ENCODE data around the gene VARS2. TPM values are rescaled to one million over a fixed set of nuclear protein-coding genes. Genes with fewer than 3 reads are reported as not detected.
"Not testable (repeated sequence)": the region's sequence is repeated elsewhere in the genome, so short reads cannot be mapped to it uniquely, and the experiment has no call there.

VARS2 gene
- total RNA-seq (10 to 100 TPM; 34.0 to 40.3 TPM), polyA plus RNA-seq (ENCODE audit: insufficient read length in 6 of 6) (10 to 100 TPM; 42.3 to 54.3 (median 46.9) TPM)
- long read RNA-seq, donor 1 = 0 reads
- long read RNA-seq, donor 2, partial matches to known transcripts = 14 of 48 reads
- long read RNA-seq, donor 2, other reads (novel, unspliced or antisense) = 34 of 48 reads
- long read RNA-seq, donor 3, partial matches to known transcripts = 0 of 1 reads
- long read RNA-seq, donor 3, other reads (novel, unspliced or antisense) = 0 of 1 reads
- long read RNA-seq, donor 4, partial matches to known transcripts = 3 of 4 reads
- long read RNA-seq, donor 4, other reads (novel, unspliced or antisense) = 0 of 4 reads
- long read RNA-seq, donor 5, full-length matches to known transcripts = 2 of 7 reads
- long read RNA-seq, donor 5, partial matches to known transcripts = 5 of 7 reads
- long read RNA-seq, donor 5, other reads (novel, unspliced or antisense) = 0 of 7 reads
- long read RNA-seq, donor 6, partial matches to known transcripts = 0 of 2 reads
- long read RNA-seq, donor 6, other reads (novel, unspliced or antisense) = 0 of 2 reads
- long read RNA-seq, donor 7, full-length matches to known transcripts = 1 of 1 reads
- long read RNA-seq, donor 7, partial matches to known transcripts = 0 of 1 reads
- long read RNA-seq, donor 7, other reads (novel, unspliced or antisense) = 0 of 1 reads
- long read RNA-seq, donor 8 = 0 reads
- long read RNA-seq, donor 9 = 0 reads
- long read RNA-seq, donor 10, partial matches to known transcripts = 2 of 2 reads
- long read RNA-seq, donor 10, other reads (novel, unspliced or antisense) = 0 of 2 reads
- long read RNA-seq, donor 11, full-length matches to known transcripts = 2 of 15 reads
- long read RNA-seq, donor 11, partial matches to known transcripts = 13 of 15 reads
- long read RNA-seq, donor 11, other reads (novel, unspliced or antisense) = 0 of 15 reads
- long read RNA-seq, donor 12 = 0 reads

GRCh38 chr6:30914076-30914853 lies at the start of gene VARS2:
Gene VARS2, plus strand, starts transcription at chr6:30914238. Its CDS starts 599 bp downstream, at chr6:30914837.
- intact Hi-C loops (cut with DNase I) = loop anchor here in 1 of 2 donors (10.0 kb wide), 1 partner anchor 161 kb away; no protein-coding TSS in a partner anchor

GRCh38 chr6:30864325-30864724 lies 49.7 kb upstream of the VARS2 start:
- no peak for DNase-seq
- Histone ChIP-seq H3K27ac (no peak overlapping the region), H3K9me3 (peaks cover 0 to 20% of the 10 kb centered on the region in 2 donors), H3K36me3 (no peaks in the 10 kb centered on the region), H3K4me1 (no peaks in the 10 kb centered on the region), H3K27me3 (no peaks in the 10 kb centered on the region), H3K4me3 (no peak overlapping the region)
- no peak for TF ChIP-seq CTCF (IDR thresholded peaks at IDR 0.05)
- ATAC-seq = no peak
- intact Hi-C loops (cut with DNase I) = no loop called here

More at GRCh38 chr6:30914076-30914853, at the start of gene VARS2:
- no peaks in the 10 kb centered on the region for H3K27me3 ChIP-seq
- TF ChIP-seq CTCF (IDR thresholded peaks at IDR 0.05) = peak; percentile 14 to 39
- H3K4me3 ChIP-seq = peak within 1 kb of the TSS; percentile 60 to 62
- DNase-seq (peak; percentile 92 to 97 (median 96)), ATAC-seq (peak; percentile 92)
- peaks cover 0 to 43% of the 10 kb centered on the region in 2 donors for H3K36me3 ChIP-seq
- peak within 1 kb of the TSS; percentile 82 to 93 for H3K27ac ChIP-seq
- H3K9me3 ChIP-seq = no peaks in the 10 kb centered on the region
- peaks cover 21 to 35% of the 10 kb centered on the region in 2 donors for H3K4me1 ChIP-seq

- H3K27me3 ChIP-seq; DNase-seq; H3K4me3 ChIP-seq; H3K36me3 ChIP-seq; ATAC-seq; intact Hi-C loops (cut with DNase I); H3K27ac ChIP-seq; H3K4me1 ChIP-seq: not testable (repeated sequence)
- H3K9me3 ChIP-seq = peaks cover 0 to 35% of the 10 kb centered on the region in 2 donors
Measured at GRCh38 chr6:30869241-30869749, 44.7 kb upstream of the VARS2 start.

- Histone ChIP-seq H3K4me3 (no peak overlapping the region), H3K4me1 (no peaks in the 10 kb centered on the region), H3K27me3 (no peaks in the 10 kb centered on the region), H3K9me3 (peaks cover 0 to 35% of the 10 kb centered on the region in 2 donors), H3K27ac (no peak overlapping the region), H3K36me3 (no peaks in the 10 kb centered on the region)
- DNase-seq (no peak), ATAC-seq (no peak)
- no peak for TF ChIP-seq CTCF (IDR thresholded peaks at IDR 0.05)
- intact Hi-C loops (cut with DNase I) = loop anchor here in 1 of 2 donors (10.0 kb wide), 1 partner anchor 136 kb away; no protein-coding TSS in a partner anchor
Measured at GRCh38 chr6:30870546-30870945, 43.5 kb upstream of the VARS2 start.
